HTERT RPE-1 (cell line): ENCODE data around the gene AMPD2.

Experiments used
- in situ Hi-C: fragments of 300-500 bp; cut with MboI; formaldehyde crosslinking; loops from 4 replicates; pipeline ENCODE4 v1.14.3; 2020; ENCODE audit warnings: low sequenced_read_pairs

Gene AMPD2

GRCh38 chr1:109630081-109630897, 10.7 kb downstream of the AMPD2 start:
- in situ Hi-C loops = no loop called here

GRCh38 chr1:109630898-109631512, 11.4 kb downstream of the AMPD2 start:
- in situ Hi-C loops = no loop called here

- in situ Hi-C loops = no loop called here
Measured at GRCh38 chr1:109631513-109632505, 12.2 kb downstream of the AMPD2 start.

GRCh38 chr1:109632671-109633346, 13.2 kb downstream of the AMPD2 start:
- in situ Hi-C loops = no loop called here

DNA sequence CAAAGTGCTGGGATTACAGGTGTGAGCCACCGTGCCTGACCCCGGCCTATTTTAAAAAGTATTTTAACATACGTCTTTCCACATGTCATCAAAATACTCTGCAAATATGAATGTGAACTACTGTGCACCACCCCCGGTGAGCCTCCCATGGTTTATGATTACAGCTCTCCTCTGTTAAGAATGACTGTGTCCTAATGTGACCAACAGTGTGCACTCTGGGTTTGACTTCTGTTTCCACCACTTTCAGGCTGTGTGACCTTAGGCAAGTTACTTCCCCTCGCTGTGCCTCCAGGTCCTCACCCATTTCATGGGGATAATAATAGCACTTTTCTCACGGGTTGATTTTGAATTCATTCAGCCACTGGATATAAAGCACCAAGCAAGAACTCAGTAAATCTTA, 14.7 kb downstream of the AMPD2 start:
- in situ Hi-C loops = no loop called here

DNA sequence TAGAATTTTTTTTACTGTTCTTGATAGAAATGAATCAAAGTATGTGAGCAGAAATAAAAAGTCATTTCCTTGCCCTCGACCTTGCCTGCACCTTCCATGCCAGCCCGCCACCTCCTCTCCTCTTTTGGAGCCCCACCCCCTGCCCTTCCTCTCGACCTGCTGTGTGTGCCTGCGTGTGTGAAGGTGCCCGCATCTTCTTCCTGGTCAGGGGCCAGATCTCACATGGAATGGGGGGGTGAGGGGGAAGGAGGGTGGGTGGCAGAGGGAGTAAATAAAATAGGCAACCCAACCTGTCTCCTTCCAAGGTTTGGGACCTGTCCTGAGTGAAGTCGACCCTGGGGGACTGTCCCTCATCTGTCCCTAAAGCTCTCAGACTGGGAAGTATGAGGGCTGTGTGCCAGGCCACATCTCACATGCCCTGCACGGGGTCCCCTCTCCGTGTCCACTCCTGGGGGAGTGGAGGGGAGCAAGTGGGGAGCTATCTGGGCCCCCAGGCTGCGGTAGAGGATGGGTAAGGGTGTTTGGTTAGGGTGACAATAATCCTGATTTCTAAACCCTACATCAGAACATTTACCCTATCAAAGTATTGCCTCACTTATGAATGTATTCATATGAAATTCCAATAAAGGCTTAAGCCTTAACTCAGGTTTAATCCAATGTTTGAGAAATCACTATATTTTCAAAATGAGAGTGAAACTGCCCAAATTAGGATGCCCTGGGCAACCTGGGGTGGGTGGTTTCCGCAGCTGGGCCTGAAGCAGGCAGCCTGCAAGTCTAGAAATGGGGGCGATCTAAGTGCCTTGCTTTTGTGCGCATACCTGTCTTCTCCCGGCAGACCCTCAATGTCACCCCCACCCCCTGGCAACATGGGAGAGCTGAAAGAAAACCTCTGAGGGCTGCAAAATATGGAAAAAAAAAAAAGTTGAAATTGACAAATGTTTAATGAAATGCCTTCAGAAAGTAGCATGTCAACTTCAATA, 15.4 kb downstream of the AMPD2 start:
- in situ Hi-C loops = no loop called here

DNA sequence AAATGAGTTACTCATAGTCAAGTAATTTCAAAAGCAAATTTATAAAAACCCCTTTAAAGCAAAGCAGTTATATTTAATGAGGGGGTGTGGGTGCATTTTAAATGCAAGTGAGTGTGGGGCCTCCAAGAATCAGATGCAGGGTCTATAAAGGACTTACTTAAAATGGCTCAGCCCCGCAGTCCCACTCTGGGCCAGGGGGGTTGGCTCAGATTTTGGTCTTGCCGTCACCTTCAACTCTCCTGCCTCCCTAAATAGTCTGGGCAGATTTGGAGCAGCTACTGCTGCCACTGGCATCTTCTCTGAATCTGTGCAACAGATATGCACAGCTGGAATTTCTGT, 16.2 kb downstream of the AMPD2 start:
- in situ Hi-C loops = no loop called here

DNA sequence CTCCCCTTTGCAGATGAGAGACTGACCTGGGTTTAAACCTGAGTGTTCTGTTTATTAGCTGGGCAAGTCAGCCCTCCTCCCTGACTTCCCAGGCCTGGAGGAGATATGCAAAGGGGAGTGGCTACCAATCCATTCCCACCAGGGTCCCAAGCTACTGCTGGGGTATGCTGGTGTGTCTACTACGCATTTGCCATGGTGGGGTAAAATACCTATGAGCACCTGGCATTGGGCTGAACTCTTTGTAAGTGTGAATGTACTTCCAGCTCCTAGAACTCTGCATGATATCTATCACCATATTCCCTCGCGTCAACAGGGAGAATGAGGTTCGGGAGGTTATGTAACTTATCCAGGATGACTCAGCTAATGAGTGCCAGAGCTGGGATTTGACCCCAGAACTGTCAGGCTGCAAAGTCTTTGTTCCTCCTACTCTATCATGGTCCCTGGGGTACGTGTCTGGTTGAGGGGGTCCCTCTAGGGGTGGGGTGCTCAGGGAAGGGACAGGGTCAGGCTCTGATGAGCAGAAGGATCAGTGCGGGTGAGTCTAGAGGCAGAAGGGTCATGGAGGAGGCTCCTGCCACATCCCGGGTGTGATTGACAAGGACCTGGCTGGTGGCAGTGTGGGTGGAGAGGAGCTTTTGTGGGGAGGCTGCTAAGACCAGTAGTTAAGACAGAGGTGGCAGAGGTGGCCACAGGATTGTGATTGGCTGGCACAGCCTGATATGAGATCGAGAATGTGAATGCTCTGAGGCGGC, 16.7 kb downstream of the AMPD2 start:
- in situ Hi-C loops = no loop called here

DNA sequence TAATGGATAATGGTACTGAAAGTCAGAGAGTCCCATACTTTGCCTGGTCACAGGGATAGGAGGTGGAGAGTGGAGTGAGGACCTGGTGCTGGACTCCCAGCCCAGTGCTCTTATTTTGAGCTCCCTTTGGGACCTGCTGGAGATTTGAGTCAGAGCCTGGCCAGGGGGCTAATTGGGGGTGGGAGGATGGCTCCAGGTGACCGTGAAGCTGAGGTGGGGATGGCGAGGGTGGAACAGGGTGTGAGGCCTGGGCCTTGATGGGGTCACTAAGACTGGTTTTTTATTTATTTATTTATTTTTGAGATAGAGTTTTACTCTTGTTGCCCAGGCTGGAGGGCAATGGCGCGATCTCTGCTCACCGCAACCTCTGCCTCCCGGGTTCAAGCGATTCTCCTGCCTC, 17.8 kb downstream of the AMPD2 start:
- in situ Hi-C loops = no loop called here

- in situ Hi-C loops = no loop called here
Measured at GRCh38 chr1:109639063-109639840, 19.6 kb downstream of the AMPD2 start.

- in situ Hi-C loops = no loop called here
Measured at GRCh38 chr1:109639841-109640184, 20.2 kb downstream of the AMPD2 start.

DNA sequence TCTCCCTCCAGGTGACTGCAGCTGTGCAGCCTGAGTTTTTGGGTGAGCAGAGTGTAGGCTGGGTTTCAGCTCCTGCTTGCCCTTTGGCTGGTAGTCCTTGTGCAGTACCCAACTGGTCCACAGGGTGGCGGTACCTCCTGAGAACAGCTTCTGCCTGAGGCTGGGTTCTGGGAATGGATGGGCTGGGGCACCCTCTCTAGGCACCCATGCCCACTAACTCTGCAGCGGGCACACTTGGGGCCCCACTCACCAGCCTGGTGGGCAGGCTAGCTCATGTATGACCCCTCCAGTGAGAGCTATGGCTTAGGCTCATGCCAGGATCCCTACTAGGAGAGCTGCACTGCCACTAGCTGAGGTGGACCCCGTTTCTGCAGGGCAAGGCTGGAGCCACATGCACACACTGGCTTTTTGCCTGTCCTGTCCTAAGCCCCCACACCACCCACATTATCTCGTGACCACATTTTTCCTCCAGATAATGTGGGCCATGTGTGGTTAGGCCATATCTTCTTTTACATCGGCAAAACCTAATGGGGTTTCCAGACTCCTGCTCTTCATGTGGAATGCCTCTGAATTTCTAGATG, 20.7 kb downstream of the AMPD2 start:
- in situ Hi-C loops = no loop called here

- in situ Hi-C loops = no loop called here
Measured at GRCh38 chr1:109641078-109641740, 21.6 kb downstream of the AMPD2 start.

GRCh38 chr1:109641861-109642260, 22.2 kb downstream of the AMPD2 start:
- in situ Hi-C loops = no loop called here

- in situ Hi-C loops = no loop called here
Measured at GRCh38 chr1:109642626-109643025, 23.0 kb downstream of the AMPD2 start.

DNA sequence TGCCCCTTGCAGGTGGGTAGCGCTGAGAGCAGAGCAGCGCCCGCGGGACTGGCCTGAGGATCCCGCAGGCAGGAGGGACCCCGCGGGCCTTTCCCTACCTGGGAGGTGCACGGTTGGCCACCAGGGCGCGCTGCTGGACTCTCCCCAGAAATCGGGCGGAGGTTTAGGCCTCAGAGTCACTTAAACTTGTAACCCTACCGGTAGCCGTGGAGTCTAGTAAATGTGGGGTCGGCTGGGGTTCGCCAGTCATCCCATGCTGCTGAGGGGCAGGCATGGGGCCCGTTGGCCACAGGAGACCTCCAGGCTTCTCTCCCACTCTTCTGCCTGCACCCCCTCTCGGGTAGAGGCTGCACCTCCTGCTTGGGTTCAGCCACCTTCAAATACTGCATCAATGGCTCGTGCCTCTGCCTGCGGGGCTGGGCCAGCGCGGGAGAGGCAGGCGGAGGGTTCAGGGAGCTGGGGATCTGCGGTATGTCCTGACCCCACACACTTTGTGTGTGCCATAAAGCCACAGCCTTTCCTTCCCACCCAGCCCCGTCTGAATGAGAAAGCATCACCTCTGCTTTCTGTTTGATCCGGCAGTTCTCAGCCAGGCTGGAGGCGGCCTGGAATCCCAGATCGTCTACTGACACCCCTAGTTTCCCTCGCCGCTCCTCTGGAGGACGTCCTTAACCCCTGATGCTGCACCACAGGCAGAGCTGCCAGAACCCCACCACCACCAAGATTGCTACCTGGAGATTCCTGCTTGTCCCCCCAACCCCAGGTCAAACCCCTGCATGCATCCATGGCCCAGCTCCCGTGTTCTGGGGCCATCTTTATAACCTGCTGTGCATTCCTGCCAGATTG, 24.0 kb downstream of the AMPD2 start:
- in situ Hi-C loops = no loop called here

- in situ Hi-C loops = no loop called here
Measured at GRCh38 chr1:109644670-109645069, 25.0 kb downstream of the AMPD2 start.
